Smooth muscle cell (in vitro differentiated cells): Measurements from ENCODE around the gene VPS37B. TPM values are rescaled to one million over a fixed set of nuclear protein-coding genes. Genes with fewer than 3 reads are reported as not detected.

Experiments used
- DNase-seq: peaks from one replicate; lab custom pipeline; 2025; ENCODE audit not compliant: unreplicated experiment; lab: John Stamatoyannopoulos, UW
- H2AFZ ChIP-seq: fragments of 200-600 bp; sonication (generic); 2 replicates; pipeline ENCODE4 v1.6.0; 2016; ENCODE audit warnings: antibody characterized with exemption, low read depth, mild to moderate bottlenecking
- H3F3A ChIP-seq: fragments of 200-600 bp; sonication (generic); 2 replicates; pipeline ENCODE4 v1.6.0; 2017; ENCODE audit warnings: antibody characterized with exemption, low read depth
- H3K27ac ChIP-seq: fragments of 200-600 bp; sonication (generic); 2 replicates; pipeline ENCODE4 v1.5.1; 2016; ENCODE audit warnings: low read depth, mild to moderate bottlenecking
- H3K27me3 ChIP-seq: fragments of 200-600 bp; sonication (generic); 2 replicates; pipeline ENCODE4 v1.6.1; 2016; ENCODE audit warnings: low read depth, mild to moderate bottlenecking
- H3K36me3 ChIP-seq: fragments of 200-600 bp; sonication (generic); 2 replicates; pipeline ENCODE4 v1.5.1; 2016; ENCODE audit warnings: low read depth
- H3K4me1 ChIP-seq: fragments of 200-600 bp; sonication (generic); 2 replicates; pipeline ENCODE4 v1.5.1; 2016; ENCODE audit warnings: low read depth
- H3K4me2 ChIP-seq: fragments of 200-600 bp; sonication (generic); 2 replicates; pipeline ENCODE4 v1.6.0; 2016; ENCODE audit warnings: mild to moderate bottlenecking
- H3K4me3 ChIP-seq: fragments of 200-600 bp; sonication (generic); 2 replicates; pipeline ENCODE4 v1.5.1; 2016; ENCODE audit warnings: mild to moderate bottlenecking
- H3K79me2 ChIP-seq: fragments of 200-600 bp; sonication (generic); 2 replicates; pipeline ENCODE4 v1.6.0; 2016; ENCODE audit warnings: low read depth, mild to moderate bottlenecking
- H3K9ac ChIP-seq: fragments of 200-600 bp; sonication (generic); 2 replicates; pipeline ENCODE4 v1.6.0; 2016; ENCODE audit warnings: low read depth
- H3K9me3 ChIP-seq: fragments of 200-600 bp; sonication (generic); replicated peaks from 2 replicates; pipeline ENCODE4 v1.5.1; 2016; ENCODE audit warnings: low read depth
- H4K20me1 ChIP-seq: fragments of 200-600 bp; sonication (generic); 2 replicates; pipeline ENCODE4 v1.6.0; 2016; ENCODE audit warnings: low read depth
- WGBS: methylation state at CpG from one replicate; pipeline ENCODE4 v1.1.7; 2016; ENCODE audit warnings: low lambda C conversion rate; 5-methylcytosine and 5-hydroxymethylcytosine counted together
- polyA plus RNA-seq: library from polyadenylated mRNA; unstranded; fragments of >200 nt; fragmentation: Nextera tagmentation; extraction: Ambion mirVana; gene quantifications from 2 replicates; pipeline ENCODE4 v1.2.1, GENCODE V29; 2016
- total RNA-seq: library from RNA; depleted of rRNA; stranded (reverse); fragments of >200 nt; gene quantifications from 2 replicates; pipeline ENCODE4 v1.2.3, GENCODE V29; 2014
- TF ChIP-seq, protein P1 (sequence below): fragments of 200-600 bp; sonication (generic); IDR thresholded peaks from 2 replicates; pipeline ENCODE4 v1.5.1; 2017; ENCODE audit warnings: borderline replicate concordance, mild to moderate bottlenecking, antibody characterized with exemption; ENCODE audit not compliant: insufficient read depth, poor library complexity, severe bottlenecking

The VPS37B gene
- total and polyA plus RNA-seq, 2 experiments from 2014 or later: 20.4 to 25.3 TPM

DNA sequence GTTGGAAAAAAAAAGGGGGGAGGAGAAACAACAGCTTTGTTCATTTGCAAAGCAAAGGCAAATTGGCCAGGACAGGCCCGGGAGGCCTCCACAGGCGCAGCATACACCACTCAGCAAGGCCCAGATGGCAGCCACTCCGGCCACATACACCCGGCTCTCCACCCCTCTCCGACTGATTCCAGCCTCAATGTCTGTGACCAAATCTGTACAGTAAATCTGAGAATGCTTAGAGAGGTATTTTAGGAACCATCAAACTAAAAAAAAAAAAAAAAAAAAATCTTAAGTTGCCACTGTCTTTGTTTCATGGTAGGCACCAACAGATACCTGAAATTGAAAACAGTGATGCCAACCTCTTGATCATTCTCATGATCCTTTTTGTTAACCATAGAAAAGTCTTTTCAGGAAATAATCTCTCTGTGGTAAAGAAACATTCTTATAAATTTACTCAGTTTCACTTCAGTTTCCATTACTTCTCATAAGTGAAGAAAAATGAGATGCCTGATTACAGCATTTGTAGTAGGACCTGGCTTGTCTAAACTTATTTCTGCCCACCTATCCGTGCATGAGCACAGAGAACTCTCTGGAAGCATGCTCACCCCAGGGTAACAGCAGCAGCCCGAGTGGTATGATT, 20.2 kb downstream of the VPS37B start:
- Histone ChIP-seq H4K20me1 (peaks cover 100% of the 10 kb centered on the region), H3K9ac (no peak overlapping the region), H3K27ac (peak overlapping the region; percentile 55), H2AFZ (no peak overlapping the region), H3K79me2 (peaks cover 85% of the 10 kb centered on the region), H3K4me2 (peak overlapping the region; percentile 54), H3K9me3 (no peaks in the 10 kb centered on the region), H3K4me1 (peaks cover 38% of the 10 kb centered on the region), H3K27me3 (no peaks in the 10 kb centered on the region), H3F3A (peaks cover 10% of the 10 kb centered on the region), H3K36me3 (no peaks in the 10 kb centered on the region), H3K4me3 (no peak overlapping the region)
- DNase-seq: no peak
- TF ChIP-seq, protein P1, sequence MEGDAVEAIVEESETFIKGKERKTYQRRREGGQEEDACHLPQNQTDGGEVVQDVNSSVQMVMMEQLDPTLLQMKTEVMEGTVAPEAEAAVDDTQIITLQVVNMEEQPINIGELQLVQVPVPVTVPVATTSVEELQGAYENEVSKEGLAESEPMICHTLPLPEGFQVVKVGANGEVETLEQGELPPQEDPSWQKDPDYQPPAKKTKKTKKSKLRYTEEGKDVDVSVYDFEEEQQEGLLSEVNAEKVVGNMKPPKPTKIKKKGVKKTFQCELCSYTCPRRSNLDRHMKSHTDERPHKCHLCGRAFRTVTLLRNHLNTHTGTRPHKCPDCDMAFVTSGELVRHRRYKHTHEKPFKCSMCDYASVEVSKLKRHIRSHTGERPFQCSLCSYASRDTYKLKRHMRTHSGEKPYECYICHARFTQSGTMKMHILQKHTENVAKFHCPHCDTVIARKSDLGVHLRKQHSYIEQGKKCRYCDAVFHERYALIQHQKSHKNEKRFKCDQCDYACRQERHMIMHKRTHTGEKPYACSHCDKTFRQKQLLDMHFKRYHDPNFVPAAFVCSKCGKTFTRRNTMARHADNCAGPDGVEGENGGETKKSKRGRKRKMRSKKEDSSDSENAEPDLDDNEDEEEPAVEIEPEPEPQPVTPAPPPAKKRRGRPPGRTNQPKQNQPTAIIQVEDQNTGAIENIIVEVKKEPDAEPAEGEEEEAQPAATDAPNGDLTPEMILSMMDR: no peak
- 57% methylated on average over 7 of the region's 7 CpGs for WGBS

DNA sequence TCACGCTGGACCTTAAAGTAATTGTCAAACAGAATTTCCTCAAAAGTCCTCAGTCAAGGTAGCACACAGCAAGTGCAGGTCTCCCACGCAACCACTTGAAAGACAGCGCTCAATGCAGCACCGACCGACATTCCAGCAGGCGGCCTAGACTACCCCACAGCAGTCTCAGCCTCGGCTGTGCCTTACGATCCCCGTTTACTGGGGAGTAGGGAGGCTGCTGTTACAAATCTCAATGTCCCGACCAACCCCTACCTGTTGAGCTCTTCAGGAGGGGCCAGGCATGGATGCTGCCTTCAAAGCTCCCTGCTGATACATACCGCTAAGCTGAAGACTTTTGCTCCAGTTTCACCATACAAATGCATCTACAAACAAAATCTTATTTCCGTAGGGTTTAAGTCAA, 21.8 kb downstream of the VPS37B start:
- no peak for DNase-seq
- Histone ChIP-seq H3K4me2 (no peak overlapping the region), H3K4me3 (no peak overlapping the region), H3K36me3 (peaks cover 2% of the 10 kb centered on the region), H3K9ac (no peak overlapping the region), H3K27ac (no peak overlapping the region), H2AFZ (no peak overlapping the region), H3K9me3 (no peaks in the 10 kb centered on the region), H3K27me3 (no peaks in the 10 kb centered on the region), H3K79me2 (peaks cover 85% of the 10 kb centered on the region), H3F3A (peaks cover 6% of the 10 kb centered on the region), H4K20me1 (peaks cover 100% of the 10 kb centered on the region), H3K4me1 (peaks cover 36% of the 10 kb centered on the region)
- TF ChIP-seq, protein P1: no peak
- 65% methylated on average over 12 of the region's 12 CpGs for WGBS

DNA sequence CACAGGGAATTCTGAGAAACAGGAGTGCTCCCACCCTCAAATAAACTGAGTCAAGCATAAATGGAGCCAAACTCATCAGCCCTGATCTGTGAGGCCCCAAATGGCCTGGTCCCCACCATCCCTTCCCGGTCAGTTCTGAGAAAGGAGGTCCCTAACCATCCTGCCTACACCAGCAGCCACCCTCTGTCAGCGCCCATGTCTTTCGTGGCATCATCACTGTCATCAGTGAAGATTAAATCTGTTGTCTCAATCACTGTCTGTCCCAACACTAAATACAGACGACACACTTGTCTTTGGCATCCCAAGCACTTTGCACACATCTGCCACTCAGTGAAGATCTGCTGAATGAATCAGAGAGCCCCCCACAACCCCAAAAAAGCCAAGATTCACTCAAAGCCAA, 22.4 kb downstream of the VPS37B start:
- H3K79me2 ChIP-seq: peaks cover 82% of the 10 kb centered on the region
- H3K9me3 ChIP-seq: no peaks in the 10 kb centered on the region
- H3K27ac ChIP-seq: no peak overlapping the region
- H3K36me3 ChIP-seq: peaks cover 6% of the 10 kb centered on the region
- H3K9ac ChIP-seq: no peak overlapping the region
- 73% methylated on average over 4 of the region's 4 CpGs for WGBS
- H2AFZ ChIP-seq: no peak overlapping the region
- TF ChIP-seq, protein P1: no peak
- no peak overlapping the region for H3K4me3 ChIP-seq
- peaks cover 36% of the 10 kb centered on the region for H3K4me1 ChIP-seq
- no peak overlapping the region for H3K4me2 ChIP-seq
- H4K20me1 ChIP-seq: peaks cover 100% of the 10 kb centered on the region
- H3K27me3 ChIP-seq: no peaks in the 10 kb centered on the region
- H3F3A ChIP-seq: peaks cover 6% of the 10 kb centered on the region
- no peak for DNase-seq

DNA sequence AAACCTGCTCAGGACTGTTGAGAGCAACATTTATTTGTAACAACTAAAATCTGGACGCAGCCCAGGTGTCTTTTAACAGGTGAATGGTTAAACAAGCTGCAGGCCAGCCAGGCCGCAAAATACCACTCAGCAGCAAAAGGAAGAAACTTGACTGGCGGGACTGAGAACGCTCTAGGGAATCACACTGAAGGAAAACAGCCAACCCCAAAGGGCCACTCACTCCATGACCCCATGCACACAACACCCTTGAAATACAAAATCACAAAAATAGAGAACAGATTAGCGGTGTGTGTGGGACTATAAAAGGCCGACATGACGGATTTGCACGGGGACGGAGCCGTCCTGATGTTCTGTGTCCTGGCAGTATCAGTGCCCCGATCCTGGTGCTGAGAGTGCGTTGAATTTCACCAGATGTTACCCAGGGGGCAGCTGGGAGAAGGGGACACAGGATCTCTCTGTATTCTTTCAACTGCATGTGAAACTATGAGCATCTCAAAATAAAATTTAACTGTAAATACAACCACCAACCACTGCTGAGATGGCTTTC, 23.0 kb downstream of the VPS37B start:
- H3K36me3 ChIP-seq: peaks cover 6% of the 10 kb centered on the region
- H2AFZ ChIP-seq: no peak overlapping the region
- H4K20me1 ChIP-seq: peaks cover 100% of the 10 kb centered on the region
- no peak for DNase-seq
- H3K27me3 ChIP-seq: no peaks in the 10 kb centered on the region
- 76% methylated on average over 12 of the region's 12 CpGs for WGBS
- H3K27ac ChIP-seq: peak overlapping the region; percentile 92
- peaks cover 76% of the 10 kb centered on the region for H3K79me2 ChIP-seq
- H3K4me2 ChIP-seq: peak overlapping the region; percentile 82
- TF ChIP-seq, protein P1: no peak
- peaks cover 36% of the 10 kb centered on the region for H3K4me1 ChIP-seq
- H3K9ac ChIP-seq: peak overlapping the region; percentile 69
- no peak overlapping the region for H3K4me3 ChIP-seq
- H3F3A ChIP-seq: peaks cover 6% of the 10 kb centered on the region
- no peaks in the 10 kb centered on the region for H3K9me3 ChIP-seq
